OCI-LY3 (cell line): ENCODE results near the gene KIAA0408.

ENCODE experiments used
- H2AFZ ChIP-seq: fragments of 200-600, 300-600 bp; shearing (Covaris generic); 2 replicates; pipeline ENCODE4 v1.6.0; 2014; ENCODE audit warnings: antibody characterized with exemption, low read depth, low read length
- H3K27ac ChIP-seq: fragments of 200-600, 300-600 bp; sonication (generic); 2 replicates; pipeline ENCODE4 v1.5.1; 2014; ENCODE audit warnings: mild to moderate bottlenecking, low read length, moderate library complexity, mixed read lengths
- H3K27me3 ChIP-seq: fragments of 200-600, 300-600 bp; sonication (generic); 2 replicates; pipeline ENCODE4 v1.6.1; 2014; ENCODE audit warnings: low read depth, low read length, mixed read lengths
- H3K36me3 ChIP-seq: fragments of 200-600, 300-600 bp; sonication (generic); replicated peaks from 2 replicates; pipeline ENCODE3; 2014; ENCODE audit warnings: low read depth, low read length, mixed read lengths
- H3K4me1 ChIP-seq: fragments of 300-600, 200-600 bp; sonication (generic); 2 replicates; pipeline ENCODE4 v1.6.1; 2014; ENCODE audit warnings: low read length, mixed read lengths
- H3K4me2 ChIP-seq: fragments of 200-600, 300-600 bp; sonication (generic); 2 replicates; pipeline ENCODE4 v1.6.1; 2014; ENCODE audit warnings: low read length, mixed read lengths
- H3K4me3 ChIP-seq: fragments of 300-600, 200-600 bp; sonication (generic); 2 replicates; pipeline ENCODE4 v1.5.1; 2014; ENCODE audit warnings: antibody characterized with exemption, mild to moderate bottlenecking, low read length, moderate library complexity
- H3K79me2 ChIP-seq: fragments of 300-600, 200-600 bp; shearing (Covaris generic); 2 replicates; pipeline ENCODE4 v1.6.1; 2014; ENCODE audit warnings: mild to moderate bottlenecking, low read length, mixed read lengths
- H3K9ac ChIP-seq: fragments of 300-600, 200-600 bp; shearing (Covaris generic); 2 replicates; pipeline ENCODE4 v1.6.0; 2014; ENCODE audit warnings: mild to moderate bottlenecking, low read length, moderate library complexity
- H3K9me3 ChIP-seq: fragments of 200-600, 300-600 bp; shearing (Covaris generic); 2 replicates; pipeline ENCODE4 v1.6.1; 2014; ENCODE audit warnings: low read length, mixed read lengths; ENCODE audit not compliant: insufficient read depth
- H4K20me1 ChIP-seq: fragments of 200-600, 300-600 bp; sonication (generic); 2 replicates; pipeline ENCODE4 v1.6.1; 2016; ENCODE audit warnings: low read length, mixed read lengths; ENCODE audit not compliant: insufficient read depth
- EZH2phosphoT487 ChIP-seq: fragments of 200-600 bp; shearing (Covaris generic); IDR thresholded peaks from 2 replicates; pipeline ENCODE4 v1.6.1; 2018; ENCODE audit warnings: antibody characterized with exemption, mixed run types, low read depth
- TF ChIP-seq, protein P1 (sequence below): fragments of 200-600, 300-600 bp; sonication (generic); IDR thresholded peaks from 2 replicates; pipeline ENCODE4 v1.5.1; 2014; ENCODE audit warnings: antibody characterized with exemption, low read length, low read depth

KIAA0408 gene

DNA sequence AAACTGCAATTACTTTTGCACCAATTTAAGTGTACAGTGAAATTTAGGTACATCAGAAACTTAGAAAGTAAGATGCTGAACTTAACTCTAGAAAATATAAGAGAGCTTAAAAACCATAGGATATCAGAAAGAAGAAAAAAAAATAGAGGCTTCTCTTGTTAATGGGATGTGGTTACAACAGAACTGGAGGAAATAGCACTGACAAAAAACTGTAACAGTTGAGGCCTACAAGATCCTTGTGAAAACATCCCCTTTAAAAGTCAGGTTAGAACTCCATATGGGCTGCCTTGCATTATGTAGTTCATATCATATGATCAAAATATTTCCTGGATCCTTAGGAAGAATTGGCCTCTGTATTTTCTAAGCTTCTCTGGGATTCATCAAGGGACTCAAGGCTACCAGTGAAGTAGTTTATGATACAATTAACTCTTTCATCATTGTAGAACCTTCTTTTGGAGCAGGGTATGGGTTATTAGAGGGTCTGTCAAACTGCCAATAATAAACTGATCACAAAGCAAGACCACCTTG is 35.1 kb upstream of the KIAA0408 start:
- Histone ChIP-seq H3K9me3 (no peaks in the 10 kb centered on the region), H3K4me3 (no peak overlapping the region), H4K20me1 (no peaks in the 10 kb centered on the region), H3K27me3 (no peaks in the 10 kb centered on the region), H3K4me1 (no peaks in the 10 kb centered on the region), H3K9ac (no peak overlapping the region), H3K4me2 (no peak overlapping the region), H2AFZ (no peak overlapping the region), H3K27ac (no peak overlapping the region), H3K79me2 (no peaks in the 10 kb centered on the region), H3K36me3 (no peaks in the 10 kb centered on the region)
- TF ChIP-seq EZH2phosphoT487, result no peak
- TF ChIP-seq, protein P1, sequence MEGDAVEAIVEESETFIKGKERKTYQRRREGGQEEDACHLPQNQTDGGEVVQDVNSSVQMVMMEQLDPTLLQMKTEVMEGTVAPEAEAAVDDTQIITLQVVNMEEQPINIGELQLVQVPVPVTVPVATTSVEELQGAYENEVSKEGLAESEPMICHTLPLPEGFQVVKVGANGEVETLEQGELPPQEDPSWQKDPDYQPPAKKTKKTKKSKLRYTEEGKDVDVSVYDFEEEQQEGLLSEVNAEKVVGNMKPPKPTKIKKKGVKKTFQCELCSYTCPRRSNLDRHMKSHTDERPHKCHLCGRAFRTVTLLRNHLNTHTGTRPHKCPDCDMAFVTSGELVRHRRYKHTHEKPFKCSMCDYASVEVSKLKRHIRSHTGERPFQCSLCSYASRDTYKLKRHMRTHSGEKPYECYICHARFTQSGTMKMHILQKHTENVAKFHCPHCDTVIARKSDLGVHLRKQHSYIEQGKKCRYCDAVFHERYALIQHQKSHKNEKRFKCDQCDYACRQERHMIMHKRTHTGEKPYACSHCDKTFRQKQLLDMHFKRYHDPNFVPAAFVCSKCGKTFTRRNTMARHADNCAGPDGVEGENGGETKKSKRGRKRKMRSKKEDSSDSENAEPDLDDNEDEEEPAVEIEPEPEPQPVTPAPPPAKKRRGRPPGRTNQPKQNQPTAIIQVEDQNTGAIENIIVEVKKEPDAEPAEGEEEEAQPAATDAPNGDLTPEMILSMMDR, result no peak

DNA sequence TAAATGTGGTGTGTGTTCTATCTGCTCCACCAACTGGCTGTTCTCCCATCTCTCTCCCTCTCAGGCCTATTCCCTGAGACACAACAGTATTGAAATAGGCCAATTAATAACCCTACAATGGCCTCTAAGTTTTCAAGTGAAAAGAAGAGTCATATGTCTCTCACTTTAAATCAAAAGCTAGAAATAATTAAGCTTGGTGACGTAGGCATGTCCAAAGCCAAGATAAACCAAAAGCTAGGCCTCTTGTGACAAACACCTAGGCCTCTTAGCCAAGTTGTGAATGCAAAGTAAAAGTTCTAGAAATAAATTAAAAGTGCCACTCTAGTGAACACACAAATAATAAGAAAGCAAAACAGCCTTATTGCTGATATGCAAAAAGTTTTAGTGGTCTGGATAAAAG is 30.1 kb upstream of the KIAA0408 start:
- Histone ChIP-seq H3K4me3 (no peak overlapping the region), H3K9ac (no peak overlapping the region), H3K27me3 (no peaks in the 10 kb centered on the region), H3K9me3 (no peaks in the 10 kb centered on the region), H3K36me3 (no peaks in the 10 kb centered on the region), H3K79me2 (no peaks in the 10 kb centered on the region), H3K4me1 (peaks cover 8% of the 10 kb centered on the region), H3K4me2 (no peak overlapping the region), H4K20me1 (no peaks in the 10 kb centered on the region), H3K27ac (no peak overlapping the region), H2AFZ (no peak overlapping the region)
- no peak for TF ChIP-seq EZH2phosphoT487
- TF ChIP-seq, protein P1, result no peak

DNA sequence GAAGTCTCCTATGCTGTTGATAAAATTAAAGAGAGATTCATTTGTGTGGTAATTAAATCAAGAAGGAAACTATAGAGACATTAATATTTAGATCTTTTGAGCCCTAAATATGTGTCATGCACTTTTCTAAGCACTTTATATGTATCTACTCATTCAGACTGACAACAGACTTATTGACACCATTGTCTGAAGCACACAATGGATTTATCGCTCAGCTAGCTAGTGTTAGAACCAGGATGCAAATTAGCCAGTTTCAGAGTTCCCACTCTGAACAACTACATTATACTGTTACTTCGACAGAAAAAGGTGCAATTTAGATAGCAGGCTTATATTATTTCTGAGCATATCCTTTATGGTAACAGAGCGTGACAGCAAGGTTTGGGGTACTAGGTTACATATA is 27.7 kb upstream of the KIAA0408 start:
- Histone ChIP-seq H3K27me3 (no peaks in the 10 kb centered on the region), H3K36me3 (no peaks in the 10 kb centered on the region), H2AFZ (no peak overlapping the region), H3K4me3 (no peak overlapping the region), H3K79me2 (no peaks in the 10 kb centered on the region), H3K4me1 (peaks cover 16% of the 10 kb centered on the region), H3K27ac (no peak overlapping the region), H3K4me2 (no peak overlapping the region), H4K20me1 (no peaks in the 10 kb centered on the region), H3K9me3 (no peaks in the 10 kb centered on the region), H3K9ac (no peak overlapping the region)
- no peak for TF ChIP-seq EZH2phosphoT487
- TF ChIP-seq, protein P1, result no peak

DNA sequence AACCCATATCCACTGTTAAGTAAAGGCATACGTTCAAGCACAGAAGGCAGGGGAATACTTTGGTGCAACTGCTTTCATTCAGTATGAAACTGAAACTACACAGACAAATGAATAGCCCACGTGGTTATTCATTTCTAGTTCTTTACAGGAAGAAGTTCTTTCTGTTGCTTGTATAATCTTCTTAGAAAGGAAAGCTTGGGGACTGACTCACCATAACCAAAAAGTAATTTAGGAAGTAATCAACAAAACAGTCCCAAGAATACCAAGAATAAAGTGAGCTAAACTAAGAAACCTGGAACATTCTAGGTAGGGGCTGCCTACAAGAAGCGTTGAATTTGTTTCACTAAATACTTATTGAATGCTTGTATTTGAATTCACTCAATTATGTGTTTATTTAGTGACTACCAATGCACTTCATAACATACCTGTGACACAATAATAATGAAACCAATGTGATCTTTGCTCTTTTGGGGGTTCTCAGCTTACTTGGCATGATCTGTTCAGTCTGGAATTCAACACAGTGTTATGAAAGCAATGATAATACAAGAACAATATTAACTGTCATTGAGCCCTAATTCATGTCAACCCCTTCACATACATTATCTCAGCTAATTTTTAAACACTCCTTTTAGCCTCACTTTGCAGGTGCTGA is 25.1 kb upstream of the KIAA0408 start:
- no peaks in the 10 kb centered on the region for H4K20me1 ChIP-seq
- TF ChIP-seq, protein P1, result no peak
- TF ChIP-seq EZH2phosphoT487, result no peak
- no peaks in the 10 kb centered on the region for H3K36me3 ChIP-seq
- peak overlapping the region; percentile 54 for H3K4me3 ChIP-seq
- H3K4me1 ChIP-seq, result peaks cover 16% of the 10 kb centered on the region
- no peaks in the 10 kb centered on the region for H3K9me3 ChIP-seq
- H3K79me2 ChIP-seq, result no peaks in the 10 kb centered on the region
- H3K27me3 ChIP-seq, result no peaks in the 10 kb centered on the region
- H2AFZ ChIP-seq, result no peak overlapping the region
- no peak overlapping the region for H3K9ac ChIP-seq
- peak overlapping the region; percentile 19; the same call in 1 of the 2 replicates for H3K27ac ChIP-seq
- peak overlapping the region; percentile 61 for H3K4me2 ChIP-seq
